GM13977 (cell line): Measurements from ENCODE around the gene RELN.

ENCODE experiments used
- DNase-seq: peaks from one replicate; pipeline ENCODE4 v3.0.0; 2012; ENCODE audit warnings: low spot score
- in situ Hi-C: fragments of 300-500 bp; cut with MboI; formaldehyde crosslinking; loops from one replicate; pipeline ENCODE4 v1.12.0; 2022; ENCODE audit warnings: low sequenced_read_pairs, low pct_unique_long_range_greater_than_20kb, mixed read lengths, inconsistent platforms; ENCODE audit not compliant: unreplicated experiment
- TF ChIP-seq, protein P1 (sequence below): IDR thresholded peaks from 2 replicates; pipeline ENCODE4 v1.5.1; 2012; ENCODE audit warnings: mild to moderate bottlenecking, control low read depth; ENCODE audit not compliant: insufficient read depth; ENCODE audit errors: extremely low read depth, missing control alignments

The RELN gene

GRCh38 chr7:103929901-103930311, 59.6 kb downstream of the RELN start:
- in situ Hi-C loops, result no loop called here
- no peak for DNase-seq
- TF ChIP-seq, protein P1, sequence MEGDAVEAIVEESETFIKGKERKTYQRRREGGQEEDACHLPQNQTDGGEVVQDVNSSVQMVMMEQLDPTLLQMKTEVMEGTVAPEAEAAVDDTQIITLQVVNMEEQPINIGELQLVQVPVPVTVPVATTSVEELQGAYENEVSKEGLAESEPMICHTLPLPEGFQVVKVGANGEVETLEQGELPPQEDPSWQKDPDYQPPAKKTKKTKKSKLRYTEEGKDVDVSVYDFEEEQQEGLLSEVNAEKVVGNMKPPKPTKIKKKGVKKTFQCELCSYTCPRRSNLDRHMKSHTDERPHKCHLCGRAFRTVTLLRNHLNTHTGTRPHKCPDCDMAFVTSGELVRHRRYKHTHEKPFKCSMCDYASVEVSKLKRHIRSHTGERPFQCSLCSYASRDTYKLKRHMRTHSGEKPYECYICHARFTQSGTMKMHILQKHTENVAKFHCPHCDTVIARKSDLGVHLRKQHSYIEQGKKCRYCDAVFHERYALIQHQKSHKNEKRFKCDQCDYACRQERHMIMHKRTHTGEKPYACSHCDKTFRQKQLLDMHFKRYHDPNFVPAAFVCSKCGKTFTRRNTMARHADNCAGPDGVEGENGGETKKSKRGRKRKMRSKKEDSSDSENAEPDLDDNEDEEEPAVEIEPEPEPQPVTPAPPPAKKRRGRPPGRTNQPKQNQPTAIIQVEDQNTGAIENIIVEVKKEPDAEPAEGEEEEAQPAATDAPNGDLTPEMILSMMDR, result no peak

DNA sequence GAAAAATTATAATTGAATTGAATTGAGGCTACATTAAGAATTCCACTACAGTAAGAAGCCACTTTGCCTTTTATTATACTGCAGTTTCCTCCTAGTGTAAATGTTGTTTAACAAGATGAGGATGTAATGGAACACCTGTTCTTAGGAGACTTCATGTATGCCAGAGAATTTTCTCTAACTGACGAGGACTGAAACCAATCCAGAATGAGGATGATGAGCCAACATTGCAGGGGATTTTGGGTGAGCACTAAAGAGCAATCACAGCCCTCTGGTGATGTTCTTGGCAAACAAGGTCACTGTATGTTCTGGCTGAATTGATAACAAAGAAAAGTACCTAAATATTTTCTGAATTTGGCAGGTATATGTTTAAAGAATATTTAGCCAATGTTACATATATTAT, 60.9 kb downstream of the RELN start:
- no peak for DNase-seq
- TF ChIP-seq, protein P1, result no peak
- in situ Hi-C loops, result no loop called here

- DNase-seq, result no peak
- TF ChIP-seq, protein P1, result no peak
- in situ Hi-C loops, result no loop called here
Measured at GRCh38 chr7:103924184-103924583, 65.3 kb downstream of the RELN start.

GRCh38 chr7:103922407-103922806, 67.1 kb downstream of the RELN start:
- TF ChIP-seq, protein P1, result no peak
- DNase-seq, result no peak
- in situ Hi-C loops, result no loop called here

DNA sequence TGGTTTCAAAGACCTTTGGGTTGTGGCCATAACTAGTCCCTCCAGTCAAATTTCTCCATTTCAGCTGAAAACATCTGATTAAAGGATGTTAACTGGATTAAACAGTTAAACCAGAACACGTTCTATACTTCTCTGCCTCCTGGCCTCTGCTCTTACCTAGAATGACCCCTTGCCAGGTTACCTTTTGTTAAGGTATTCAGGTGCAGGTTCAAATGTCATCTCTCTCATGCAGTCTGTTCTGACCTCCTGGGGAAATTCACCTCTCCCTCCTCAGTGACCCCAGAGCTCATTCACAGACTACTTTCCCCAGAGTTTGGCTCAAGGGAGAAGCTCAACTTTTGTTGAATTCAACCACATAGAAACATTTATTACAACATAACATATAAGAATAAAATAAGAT, 67.8 kb downstream of the RELN start:
- in situ Hi-C loops, result no loop called here
- no peak for DNase-seq
- TF ChIP-seq, protein P1, result no peak

DNA sequence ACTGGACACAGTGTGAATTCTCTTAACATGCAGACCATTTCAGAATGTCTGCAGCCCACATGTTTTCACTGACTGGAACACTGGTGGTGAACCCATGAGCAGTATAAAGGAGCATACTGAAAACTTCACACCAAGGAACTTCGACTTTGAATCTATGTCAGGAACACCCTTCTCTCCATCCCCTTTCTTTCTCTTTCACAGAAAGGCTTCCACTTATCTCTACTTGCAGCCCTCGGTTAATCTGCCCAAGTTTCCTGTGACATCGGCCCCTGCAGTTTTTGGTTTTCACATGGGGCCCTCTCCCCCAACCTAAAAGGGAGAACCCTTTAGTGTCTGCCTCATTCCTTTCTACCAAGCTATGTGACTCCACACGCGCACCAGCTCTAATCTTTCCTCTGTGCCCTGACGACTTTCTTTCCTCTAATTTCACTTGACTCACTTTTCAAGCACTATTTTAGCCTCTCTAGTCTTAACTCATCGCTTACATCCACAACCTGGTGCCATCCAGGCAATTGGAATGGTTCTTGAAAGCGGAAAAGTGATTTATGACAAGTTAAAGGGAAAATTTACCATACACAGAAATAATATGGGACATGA, 70.1 kb downstream of the RELN start:
- in situ Hi-C loops, result no loop called here
- TF ChIP-seq, protein P1, result no peak
- DNase-seq, result no peak
